Upper lobe of left lung (tissue), 6 donors: ENCODE measurements around the gene DTX3. TPM values are rescaled to one million over a fixed set of nuclear protein-coding genes. Genes with fewer than 3 reads are reported as not detected.

Experiments
- ATAC-seq, 2 donors: fragments of 200-7000 bp; cut with Tn5 transposase; one replicate each; pipeline ENCODE4 v1.9.1; 2022; ENCODE audit warnings: mild to moderate bottlenecking in 2 of 2, moderate library complexity in 2 of 2; ENCODE audit not compliant: low FRiP score in 2 of 2
- DNase-seq, 2 donors: peaks; one replicate each; pipeline ENCODE4 v3.0.0-alpha.2; 2019 to 2020
- H3K27ac ChIP-seq, 4 donors: fragments of 200-600 bp; sonication (generic); one replicate each; pipeline ENCODE4 v1.5.1; 2016 to 2019
- H3K27me3 ChIP-seq, 4 donors: fragments of 200-600 bp; sonication (generic); one replicate each; pipeline ENCODE4 v1.5.1; 2017 to 2019
- H3K36me3 ChIP-seq, 4 donors: fragments of 200-600 bp; sonication (generic); one replicate each; pipeline ENCODE4 v1.5.1; 2016 to 2019
- H3K4me1 ChIP-seq, 4 donors: fragments of 200-600 bp; sonication (generic); one replicate each; pipeline ENCODE4 v1.5.1; 2018 to 2019
- H3K4me3 ChIP-seq, 4 donors: fragments of 200-600 bp; sonication (generic); one replicate each; pipeline ENCODE4 v1.5.1; 2017 to 2019; ENCODE audit warnings: mild to moderate bottlenecking in 2 of 4, moderate library complexity in 1 of 4
- H3K9me3 ChIP-seq, 4 donors: fragments of 200-600 bp; sonication (generic); one replicate each; pipeline ENCODE4 v1.5.1; 2018 to 2019
- CTCF ChIP-seq, 6 experiments: fragments of 450-650 bp in 4 of 6; fragments of 200-600 bp in 2 of 6; sonication (generic) in 2 of 6; IDR thresholded peaks; one replicate each; pipeline ENCODE4 v1.5.1; 2016 to 2019; ENCODE audit warnings: antibody characterized with exemption in 6 of 6
- EP300 ChIP-seq, 4 donors: sonication (generic); formaldehyde crosslinking; IDR thresholded peaks; one replicate each; pipeline ENCODE4 v1.5.1; 2017; ENCODE audit warnings: antibody characterized with exemption in 4 of 4, control low read depth in 2 of 4
- POLR2A ChIP-seq, 4 donors: fragments of 450-650 bp; IDR thresholded peaks; one replicate each; pipeline ENCODE4 v1.5.1; 2016 to 2017; ENCODE audit warnings: antibody characterized with exemption in 4 of 4, mild to moderate bottlenecking in 2 of 4
- POLR2AphosphoS5 ChIP-seq, 2 donors: sonication (generic); formaldehyde crosslinking; IDR thresholded peaks; one replicate each; pipeline ENCODE4 v1.5.1; 2017; ENCODE audit warnings: antibody characterized with exemption in 2 of 2
- WGBS, 2 donors: methylation state at CpG; one replicate each; pipeline ENCODE4 v1.1.5; 2017 to 2018; 5-methylcytosine and 5-hydroxymethylcytosine counted together
- total RNA-seq, 6 donors: library from RNA; depleted of rRNA in 4 of 6; stranded (reverse); fragments of >200 nt in 4 of 6; gene quantifications; one replicate each; pipeline versions ENCODE4 v1.1.0 to v1.2.1, GENCODE V29; 2016 to 2021
- donor health status: DM: no; HTN: no; CAD: no; lungs with moderate emphysema.
- donor health status: DM: no; HTN: yes; CAD: no; lungs with severe emphysema.

DTX3 gene
- total RNA-seq, 6 donors from 2014 or later: 12.8 to 44.0 (median 21.1) TPM

- 6 to 10% methylated on average over 26 of the region's 42 CpGs for WGBS, 2 donors
- H3K9me3 ChIP-seq: no peaks in the 10 kb centered on the region
- peak overlapping the region in 3 of 4 donors; percentile 30 to 50 (median 42) for H3K4me3 ChIP-seq
- no peak overlapping the region for H3K27ac ChIP-seq
- peak in 1 of 2 donors; percentile 86 for DNase-seq
- H3K27me3 ChIP-seq: peaks cover 0 to 59% (median 21%) of the 10 kb centered on the region in 4 donors
- H3K4me1 ChIP-seq: peaks cover 14 to 31% (median 25%) of the 10 kb centered on the region in 4 donors
- no peaks in the 10 kb centered on the region for H3K36me3 ChIP-seq
- peak in 1 of 2 donors; percentile 39 for ATAC-seq
- TF ChIP-seq CTCF (IDR thresholded peaks at IDR 0.05) (no peak), POLR2AphosphoS5 (IDR thresholded peaks at IDR 0.05) (no peak), EP300 (IDR thresholded peaks at IDR 0.05) (no peak), POLR2A (IDR thresholded peaks at IDR 0.05) (no peak)
Observed at GRCh38 chr12:57620936-57621496, 16.4 kb downstream of the DTX3 start.

- Histone ChIP-seq H3K9me3 (no peaks in the 10 kb centered on the region), H3K36me3 (no peaks in the 10 kb centered on the region), H3K4me3 (peak overlapping the region; percentile 13 to 50 (median 36)), H3K27ac (no peak overlapping the region), H3K4me1 (peaks cover 14 to 31% (median 25%) of the 10 kb centered on the region in 4 donors), H3K27me3 (peaks cover 0 to 65% (median 25%) of the 10 kb centered on the region in 4 donors)
- DNase-seq: peak in 1 of 2 donors; percentile 92
- WGBS, 2 donors: 1 to 4% methylated on average over 16 to 46 of the region's 49 CpGs
- peak; percentile 52 to 86 for ATAC-seq
- TF ChIP-seq POLR2A (IDR thresholded peaks at IDR 0.05): no peak
- TF ChIP-seq CTCF (IDR thresholded peaks at IDR 0.05): peak; percentile 86 to 94 (median 92)
Observed at GRCh38 chr12:57621497-57622292, 17.1 kb downstream of the DTX3 start.

- DNase-seq (no peak), ATAC-seq (no peak)
- H3K4me1 ChIP-seq: peaks cover 14 to 37% (median 29%) of the 10 kb centered on the region in 4 donors
- no peak overlapping the region for H3K4me3 ChIP-seq
- H3K9me3 ChIP-seq: no peaks in the 10 kb centered on the region
- no peak for TF ChIP-seq POLR2A (IDR thresholded peaks at IDR 0.05)
- TF ChIP-seq CTCF (IDR thresholded peaks at IDR 0.05): no peak
- TF ChIP-seq POLR2AphosphoS5 (IDR thresholded peaks at IDR 0.05): no peak
- no peak for TF ChIP-seq EP300 (IDR thresholded peaks at IDR 0.05)
- no peak overlapping the region for H3K27ac ChIP-seq
- WGBS, 2 donors: 76 to 79% methylated on average over 9 of the region's 9 CpGs
- H3K27me3 ChIP-seq: peaks cover 0 to 73% (median 25%) of the 10 kb centered on the region in 4 donors
- H3K36me3 ChIP-seq: no peaks in the 10 kb centered on the region
Observed at GRCh38 chr12:57622293-57623245, 17.9 kb downstream of the DTX3 start.

GRCh38 chr12:57623385-57623784, 18.8 kb downstream of the DTX3 start:
- 63 to 71% methylated on average over 2 of the region's 2 CpGs for whole genome bisulfite sequencing, 2 donors
- peaks cover 17 to 45% (median 35%) of the 10 kb centered on the region in 4 donors for H3K4me1 ChIP-seq
- H3K9me3 ChIP-seq: no peaks in the 10 kb centered on the region
- no peak overlapping the region for H3K4me3 ChIP-seq
- peaks cover 0 to 75% (median 25%) of the 10 kb centered on the region in 4 donors for H3K27me3 ChIP-seq
- TF ChIP-seq POLR2AphosphoS5 (IDR thresholded peaks at IDR 0.05) (no peak), EP300 (IDR thresholded peaks at IDR 0.05) (no peak), CTCF (IDR thresholded peaks at IDR 0.05) (no peak), POLR2A (IDR thresholded peaks at IDR 0.05) (no peak)
- DNase-seq: no peak
- no peak overlapping the region for H3K27ac ChIP-seq
- no peaks in the 10 kb centered on the region for H3K36me3 ChIP-seq
- no peak for ATAC-seq
